ENCODE data around the gene EEFSEC. TPM values are rescaled to one million over a fixed set of nuclear protein-coding genes. Genes with fewer than 3 reads are reported as not detected.
A peak's percentile ranks its signal among the peaks of the same experiment; 100 is the strongest.
"Not testable (repeated sequence)": the region's sequence is repeated elsewhere in the genome, so short reads cannot be mapped to it uniquely, and the experiment has no call there.

EEFSEC gene
- total RNA-seq, 2 experiments from 2014 or later, result 22.1 to 22.7 TPM

- Mint-ChIP-seq H3K9me3 (no peaks in the 10 kb centered on the region), H3K4me3 (no peak overlapping the region), H3K36me3 (no peaks in the 10 kb centered on the region), H3K27me3 (peaks cover 9% of the 10 kb centered on the region), H3K4me1 (no peaks in the 10 kb centered on the region), H3K27ac (no peak overlapping the region)
- DNase-seq (no peak), ATAC-seq (ENCODE audit: low read depth) (peak; percentile 47)
- POLR2A ChIA-PET, result interaction anchor here (1.5 to 2.4 kb wide), 2 partner anchors 10 to 60 kb away, joined by 4 to 10 read pairs; partner anchors contain the start of gene RUVBL1
Observed at GRCh38 chr3:128133273-128133883, 19.9 kb upstream of the EEFSEC start.

GRCh38 chr3:128143496-128143895 lies 9.8 kb upstream of the EEFSEC start:
- ATAC-seq (ENCODE audit: low read depth), result no peak
- no peak for DNase-seq
- Mint-ChIP-seq H3K9me3 (no peaks in the 10 kb centered on the region), H3K4me1 (no peaks in the 10 kb centered on the region), H3K27ac (no peak overlapping the region), H3K36me3 (peaks cover 5% of the 10 kb centered on the region), H3K27me3 (peaks cover 10% of the 10 kb centered on the region), H3K4me3 (no peak overlapping the region)
- POLR2A ChIA-PET, result no interaction called here

DNA sequence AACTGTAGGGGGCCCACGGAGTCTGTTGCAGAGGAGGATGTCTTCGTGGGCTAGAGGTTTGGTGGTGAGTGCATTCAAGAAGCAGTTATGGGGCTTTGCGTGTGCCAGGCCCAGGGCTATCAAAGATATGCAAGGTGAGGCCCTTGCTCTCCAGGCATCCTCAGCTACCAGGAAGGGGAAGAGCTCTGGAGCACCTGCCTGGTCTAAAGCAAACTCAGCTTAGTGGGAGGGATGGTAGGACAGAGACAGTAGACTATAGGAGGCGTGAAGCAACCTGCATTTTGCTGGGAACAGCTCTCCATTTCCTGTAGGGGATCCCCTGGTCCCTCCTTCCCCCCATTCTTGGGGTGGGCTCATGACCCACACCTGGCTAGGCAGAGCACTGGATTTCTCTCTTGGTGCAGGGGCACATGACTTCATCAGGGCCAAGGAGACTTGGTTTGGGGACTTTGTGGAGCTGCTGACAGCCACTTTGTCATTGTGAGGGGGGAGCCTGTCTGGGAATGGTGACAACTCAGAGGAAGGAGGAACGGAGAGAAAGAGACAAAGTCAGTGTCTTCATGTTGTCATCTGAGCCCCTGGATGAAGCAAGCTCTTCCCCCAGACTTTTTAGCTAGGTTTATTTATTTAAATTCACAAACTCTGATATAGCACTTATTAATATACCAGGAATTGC lies 8.6 kb upstream of the EEFSEC start:
- H3K4me1 Mint-ChIP-seq, result no peaks in the 10 kb centered on the region
- DNase-seq (no peak), ATAC-seq (ENCODE audit: low read depth) (no peak)
- POLR2A ChIA-PET, result no interaction called here
- no peak overlapping the region for H3K4me3 Mint-ChIP-seq
- peaks cover 3% of the 10 kb centered on the region for H3K27me3 Mint-ChIP-seq
- H3K36me3 Mint-ChIP-seq, result peaks cover 5% of the 10 kb centered on the region
- H3K9me3 Mint-ChIP-seq, result no peaks in the 10 kb centered on the region
- no peak overlapping the region for H3K27ac Mint-ChIP-seq

DNA sequence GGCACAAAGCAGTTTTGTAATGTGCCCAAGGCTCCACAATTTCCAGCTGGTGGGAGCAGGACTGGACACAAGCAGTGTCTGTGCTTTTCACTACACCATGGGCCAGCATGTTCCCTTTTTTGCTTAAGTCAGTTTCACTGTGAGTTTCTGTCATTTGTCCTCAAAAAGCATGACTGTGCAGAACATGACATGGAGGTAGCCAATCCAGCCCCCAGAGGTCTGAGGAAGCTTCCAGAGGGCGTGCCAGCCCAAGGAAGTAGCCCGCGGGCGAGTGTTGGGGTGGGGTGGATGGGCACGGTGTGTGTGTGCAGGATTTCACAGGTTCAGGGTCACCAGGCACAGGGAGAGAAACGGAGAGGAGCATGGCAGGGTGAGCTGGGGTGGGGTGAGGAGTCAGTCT lies 8.0 kb upstream of the EEFSEC start:
- Mint-ChIP-seq H3K9me3 (no peaks in the 10 kb centered on the region), H3K4me1 (no peaks in the 10 kb centered on the region), H3K27ac (no peak overlapping the region), H3K27me3 (peaks cover 1% of the 10 kb centered on the region), H3K4me3 (no peak overlapping the region), H3K36me3 (peaks cover 5% of the 10 kb centered on the region)
- ATAC-seq (ENCODE audit: low read depth) (no peak), DNase-seq (no peak)
- POLR2A ChIA-PET, result no interaction called here

DNA sequence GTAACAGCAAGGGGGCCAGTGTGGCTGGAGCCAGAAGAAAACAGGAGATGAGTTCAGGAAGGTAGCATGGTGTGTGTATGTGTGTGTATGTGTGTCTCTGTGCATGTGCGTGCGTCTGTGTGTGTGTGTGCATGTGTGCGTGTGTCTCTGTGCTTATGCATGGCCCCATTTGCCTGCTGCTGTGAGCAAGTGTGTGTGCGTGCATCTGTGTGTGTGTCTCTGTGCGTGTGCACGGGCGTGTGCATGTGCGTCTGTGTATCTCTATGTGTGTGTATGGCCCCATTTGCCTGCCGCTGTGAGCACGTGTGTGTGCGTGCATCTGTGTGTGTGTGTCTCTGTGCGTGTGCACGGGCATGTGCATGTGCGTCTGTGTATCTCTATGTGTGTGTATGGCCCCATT lies 7.1 kb upstream of the EEFSEC start:
- H3K27me3 Mint-ChIP-seq, result no peaks in the 10 kb centered on the region

DNA sequence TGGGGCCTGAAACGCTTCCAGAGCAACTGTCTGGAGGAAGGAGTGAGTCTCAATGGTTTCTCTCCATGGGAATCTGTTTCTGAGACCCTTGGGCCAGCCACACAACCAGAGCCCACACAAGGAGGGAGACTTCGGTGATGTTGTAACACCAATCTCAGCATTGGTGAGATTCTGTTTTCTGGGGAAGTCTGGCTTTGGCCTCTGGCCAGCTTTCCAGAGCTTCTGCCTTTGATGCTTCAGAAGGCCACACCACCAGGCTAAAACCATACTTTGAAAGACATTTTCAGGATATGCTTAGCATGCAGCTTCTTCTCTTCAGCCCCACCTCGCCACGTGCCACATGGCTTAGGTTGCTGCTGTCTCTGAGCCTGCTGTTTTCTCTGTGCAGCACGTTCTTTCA lies 3.6 kb upstream of the EEFSEC start:
- Mint-ChIP-seq H3K27me3 (no peaks in the 10 kb centered on the region), H3K36me3 (peaks cover 5% of the 10 kb centered on the region), H3K4me3 (no peak overlapping the region), H3K4me1 (peaks cover 5% of the 10 kb centered on the region), H3K9me3 (no peaks in the 10 kb centered on the region), H3K27ac (no peak overlapping the region)
- no peak for ATAC-seq (ENCODE audit: low read depth)
- no peak for DNase-seq
- POLR2A ChIA-PET, result no interaction called here

More for the DNA sequence above, 7.1 kb upstream of the EEFSEC start:
- Mint-ChIP-seq H3K4me3 (no peak overlapping the region), H3K27ac (no peak overlapping the region), H3K4me1 (no peaks in the 10 kb centered on the region), H3K9me3 (no peaks in the 10 kb centered on the region), H3K36me3 (peaks cover 5% of the 10 kb centered on the region)
- POLR2A ChIA-PET, result no interaction called here
- ATAC-seq (ENCODE audit: low read depth) (no peak), DNase-seq (no peak)

GRCh38 chr3:128151758-128152274 lies 1.5 kb upstream of the EEFSEC start:
- Mint-ChIP-seq H3K27ac (no peak overlapping the region), H3K27me3 (no peaks in the 10 kb centered on the region), H3K9me3 (no peaks in the 10 kb centered on the region), H3K4me1 (peaks cover 9% of the 10 kb centered on the region), H3K4me3 (no peak overlapping the region), H3K36me3 (peaks cover 14% of the 10 kb centered on the region)
- POLR2A ChIA-PET, result no interaction called here
- ATAC-seq (ENCODE audit: low read depth) (no peak), DNase-seq (no peak)

GRCh38 chr3:128152419-128153155 lies 694 bp upstream of the EEFSEC start:
- Mint-ChIP-seq H3K9me3 (no peaks in the 10 kb centered on the region), H3K4me1 (peaks cover 9% of the 10 kb centered on the region), H3K27ac (peak overlapping the region; percentile 96), H3K4me3 (peak overlapping the region; percentile 95), H3K27me3 (no peaks in the 10 kb centered on the region), H3K36me3 (peaks cover 18% of the 10 kb centered on the region)
- DNase-seq, result no peak
- ATAC-seq (ENCODE audit: low read depth), result peak; percentile 69
- POLR2A ChIA-PET, result interaction anchor here (0.8 to 2.2 kb wide), 3 partner anchors 24 to 100 kb away, joined by 3 to 24 read pairs (median 4); partner anchors contain the start of genes RUVBL1 and SEC61A1

GRCh38 chr3:128154354-128154753 lies 1.1 kb downstream of the EEFSEC start:
- not testable (repeated sequence) for H3K9me3 Mint-ChIP-seq; ATAC-seq (ENCODE audit: low read depth); H3K27me3 Mint-ChIP-seq; H3K4me1 Mint-ChIP-seq; DNase-seq
- Mint-ChIP-seq H3K4me3 (peak overlapping the region; percentile 95), H3K36me3 (peaks cover 29% of the 10 kb centered on the region), H3K27ac (peak overlapping the region; percentile 96)
- POLR2A ChIA-PET, result interaction anchor here (0.6 to 2.2 kb wide), 4 partner anchors 31 to 99 kb away, joined by 3 to 24 read pairs (median 3); partner anchors contain the start of gene RUVBL1

- Mint-ChIP-seq H3K4me1 (peaks cover 9% of the 10 kb centered on the region), H3K27me3 (no peaks in the 10 kb centered on the region), H3K27ac (no peak overlapping the region), H3K36me3 (peaks cover 33% of the 10 kb centered on the region), H3K4me3 (no peak overlapping the region), H3K9me3 (no peaks in the 10 kb centered on the region)
- ATAC-seq (ENCODE audit: low read depth) (no peak), DNase-seq (no peak)
- POLR2A ChIA-PET, result no interaction called here
Observed at GRCh38 chr3:128155616-128156360, 2.5 kb downstream of the EEFSEC start.

DNA sequence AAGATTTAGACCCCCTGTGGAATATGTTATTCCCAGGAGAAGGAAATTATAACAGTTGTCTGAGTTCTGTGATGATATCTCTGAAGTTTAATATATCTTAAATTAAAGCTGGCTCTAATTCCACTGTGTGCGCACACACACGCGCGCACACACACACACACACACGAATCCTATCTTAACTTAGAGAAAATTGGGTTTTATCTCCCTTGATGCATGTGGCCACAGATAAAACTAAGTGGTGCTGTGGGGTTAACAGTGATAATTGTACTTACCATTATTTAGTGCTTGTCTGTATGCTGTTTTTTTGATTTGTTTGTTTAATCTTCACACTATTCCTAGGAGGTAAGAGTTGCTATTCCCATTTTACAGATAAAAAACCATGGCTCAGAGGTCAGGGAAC lies 7.4 kb downstream of the EEFSEC start:
- H3K9me3 Mint-ChIP-seq, result no peaks in the 10 kb centered on the region
- H3K27me3 Mint-ChIP-seq, result no peaks in the 10 kb centered on the region
- H3K4me1 Mint-ChIP-seq, result peaks cover 6% of the 10 kb centered on the region
- peaks cover 34% of the 10 kb centered on the region for H3K36me3 Mint-ChIP-seq
- POLR2A ChIA-PET, result no interaction called here
- H3K27ac Mint-ChIP-seq, result no peak overlapping the region
- DNase-seq (no peak), ATAC-seq (ENCODE audit: low read depth) (no peak)
- H3K4me3 Mint-ChIP-seq, result no peak overlapping the region

DNA sequence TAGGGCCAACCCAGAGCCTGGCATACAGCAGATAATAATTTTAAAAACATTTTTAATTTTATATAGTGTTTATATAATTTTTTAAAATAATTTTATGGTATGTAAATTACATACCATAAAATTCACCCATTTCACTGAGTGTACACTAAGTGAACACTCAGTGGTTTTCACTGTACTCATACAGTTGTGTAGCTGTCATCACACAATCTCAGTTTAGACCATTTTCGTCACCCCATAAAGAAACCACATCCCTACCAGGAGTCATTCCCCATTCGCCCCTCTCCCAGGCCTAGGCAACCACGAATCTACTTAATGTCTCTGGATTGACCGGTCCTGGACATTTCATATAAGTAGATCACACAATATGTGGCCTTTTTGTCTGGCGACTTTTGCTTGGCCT lies 10.2 kb downstream of the EEFSEC start:
- Mint-ChIP-seq H3K4me1 (peaks cover 4% of the 10 kb centered on the region), H3K9me3 (no peaks in the 10 kb centered on the region), H3K27ac (no peak overlapping the region), H3K4me3 (no peak overlapping the region), H3K27me3 (no peaks in the 10 kb centered on the region), H3K36me3 (peaks cover 12% of the 10 kb centered on the region)
- no peak for DNase-seq
- POLR2A ChIA-PET, result no interaction called here
- no peak for ATAC-seq (ENCODE audit: low read depth)

- Mint-ChIP-seq H3K27ac (no peak overlapping the region), H3K36me3 (peaks cover 3% of the 10 kb centered on the region), H3K4me1 (peaks cover 4% of the 10 kb centered on the region), H3K4me3 (no peak overlapping the region), H3K27me3 (no peaks in the 10 kb centered on the region), H3K9me3 (no peaks in the 10 kb centered on the region)
- DNase-seq (no peak), ATAC-seq (ENCODE audit: low read depth) (no peak)
- POLR2A ChIA-PET, result no interaction called here
Observed at GRCh38 chr3:128166971-128167453, 13.7 kb downstream of the EEFSEC start.

Measured in activated naive CD8-positive, alpha-beta T cell treated with anti-CD3 and anti-CD28 coated beads, Interleukin-2, amount 10 ng/mL, durations not matched to agents 7 days and 5 days (primary cell).